HEK293 (cell line): ENCODE measurements around the gene PLEKHM2.
A peak's percentile ranks its signal among the peaks of the same experiment; 100 is the strongest.

Experiments used
- CTCF ChIA-PET: fragments of 350-600 bp; formaldehyde crosslinking; extraction: SDS; loops from one replicate; lab custom pipeline; 2021; ENCODE audit warnings: antibody characterized with exemption; lab: Yijun Ruan, JAX
- POLR2A ChIA-PET: fragments of 300-600 bp; formaldehyde crosslinking; extraction: SDS; loops from one replicate; lab custom pipeline; 2020; ENCODE audit warnings: antibody characterized with exemption, inconsistent platforms; lab: Yijun Ruan, JAX
- H3K27ac ChIP-seq: fragments of 200-500 bp; sonication (Bioruptor generic); 2 replicates; pipeline ENCODE4 v1.5.1; 2014; ENCODE audit warnings: low read depth, low read length, control low read depth, inconsistent platforms; ENCODE audit errors: extremely low read depth
- H3K36me3 ChIP-seq, 2 experiments: fragments of 200-500 bp in 1 of 2; sonication (Bioruptor generic) in 1 of 2; 1 replicate in 1 of 2; 2 replicates in 1 of 2; pipeline ENCODE4 v1.5.1; 2014 to 2017; ENCODE audit warnings: inconsistent platforms in 2 of 2, low read length in 2 of 2; ENCODE audit not compliant: control insufficient read depth in 2 of 2, insufficient read depth in 1 of 2
- H3K4me1 ChIP-seq: fragments of 200-500 bp; sonication (Bioruptor generic); 2 replicates; pipeline ENCODE4 v1.5.1; 2014; ENCODE audit warnings: mild to moderate bottlenecking, low read length, inconsistent platforms; ENCODE audit not compliant: control insufficient read depth, insufficient read depth
- H3K4me3 ChIP-seq: 2 replicates; pipeline ENCODE4 v1.5.1; 2011; ENCODE audit warnings: low read depth, mild to moderate bottlenecking, control low read depth, low read length, moderate library complexity
- H3K9me3 ChIP-seq: fragments of 200-500 bp; sonication (Bioruptor generic); 2 replicates; pipeline ENCODE4 v1.5.1; 2014; ENCODE audit warnings: low read depth, low read length, inconsistent platforms; ENCODE audit not compliant: control insufficient read depth, insufficient read depth
- EGR2 ChIP-seq: fragments of 450-650 bp; formaldehyde crosslinking; IDR thresholded peaks from 2 replicates; pipeline ENCODE4 v1.5.1; 2016; ENCODE audit warnings: low read depth, missing biosample characterization, missing genetic modification characterization
- MEIS1 ChIP-seq: sonication (generic); formaldehyde crosslinking; IDR thresholded peaks from 2 replicates; pipeline ENCODE4 v1.8.1; 2022; ENCODE audit warnings: missing genetic modification reagents, mild to moderate bottlenecking, borderline replicate concordance
- PRDM10 ChIP-seq: fragments of 450-650 bp; formaldehyde crosslinking; IDR thresholded peaks from 2 replicates; pipeline ENCODE4 v1.5.1; 2016; ENCODE audit warnings: missing biosample characterization, missing genetic modification characterization
- PRDM4 ChIP-seq: fragments of 450-650 bp; formaldehyde crosslinking; IDR thresholded peaks from 2 replicates; pipeline ENCODE4 v1.5.1; 2017; ENCODE audit warnings: missing biosample characterization, missing genetic modification characterization
- SCRT1 ChIP-seq: fragments of 450-650 bp; formaldehyde crosslinking; IDR thresholded peaks from 2 replicates; pipeline ENCODE4 v1.5.1; 2016; ENCODE audit warnings: missing biosample characterization, missing genetic modification characterization, borderline replicate concordance
- SP7 ChIP-seq: fragments of 450-650 bp; formaldehyde crosslinking; IDR thresholded peaks from 2 replicates; pipeline ENCODE4 v1.5.1; 2016; ENCODE audit warnings: missing biosample characterization, missing genetic modification characterization
- WT1 ChIP-seq: fragments of 450-650 bp; formaldehyde crosslinking; IDR thresholded peaks from 2 replicates; pipeline ENCODE4 v1.5.1; 2016; ENCODE audit warnings: missing biosample characterization, missing genetic modification characterization
- ZBTB44 ChIP-seq: fragments of 450-650 bp; IDR thresholded peaks from 2 replicates; pipeline ENCODE4 v1.5.1; 2018; ENCODE audit warnings: missing biosample characterization, mild to moderate bottlenecking, missing genetic modification characterization
- ZBTB6 ChIP-seq: fragments of 450-650 bp; formaldehyde crosslinking; IDR thresholded peaks from 2 replicates; pipeline ENCODE4 v1.5.1; 2017; ENCODE audit warnings: missing biosample characterization, missing genetic modification characterization
- ZFHX2 ChIP-seq: fragments of 450-650 bp; formaldehyde crosslinking; conservative IDR thresholded peaks from 2 replicates; pipeline ENCODE4 v1.5.1; 2016; ENCODE audit warnings: missing biosample characterization, missing genetic modification characterization
- ZFP3 ChIP-seq: fragments of 450-650 bp; formaldehyde crosslinking; IDR thresholded peaks from 2 replicates; pipeline ENCODE4 v1.5.1; 2016; ENCODE audit warnings: low read depth, missing biosample characterization, missing genetic modification characterization
- ZNF157 ChIP-seq: fragments of 450-650 bp; formaldehyde crosslinking; IDR thresholded peaks from 2 replicates; pipeline ENCODE4 v1.5.1; 2016; ENCODE audit warnings: missing biosample characterization, missing genetic modification characterization
- ZNF223 ChIP-seq: fragments of 450-650 bp; formaldehyde crosslinking; IDR thresholded peaks from 2 replicates; pipeline ENCODE4 v1.5.1; 2016; ENCODE audit warnings: missing biosample characterization, missing genetic modification characterization
- ZNF394 ChIP-seq: fragments of 450-650 bp; formaldehyde crosslinking; IDR thresholded peaks from 2 replicates; pipeline ENCODE4 v1.5.1; 2016; ENCODE audit warnings: missing biosample characterization, missing genetic modification characterization, mild to moderate bottlenecking, moderate library complexity, borderline replicate concordance
- ZNF510 ChIP-seq: fragments of 450-650 bp; formaldehyde crosslinking; IDR thresholded peaks from 2 replicates; pipeline ENCODE4 v1.5.1; 2018; ENCODE audit warnings: mild to moderate bottlenecking, missing genetic modification characterization, missing biosample characterization; ENCODE audit not compliant: insufficient replicate concordance
- ZNF600 ChIP-seq: fragments of 450-650 bp; formaldehyde crosslinking; IDR thresholded peaks from 2 replicates; pipeline ENCODE4 v1.5.1; 2016; ENCODE audit warnings: missing biosample characterization, missing genetic modification characterization
- ZSCAN18 ChIP-seq: fragments of 450-650 bp; formaldehyde crosslinking; IDR thresholded peaks from 2 replicates; pipeline ENCODE4 v1.5.1; 2016; ENCODE audit warnings: missing biosample characterization, missing genetic modification characterization
- ZSCAN30 ChIP-seq: fragments of 450-650 bp; IDR thresholded peaks from 2 replicates; pipeline ENCODE4 v1.5.1; 2018; ENCODE audit warnings: missing biosample characterization, mild to moderate bottlenecking, missing genetic modification characterization, moderate library complexity
- ZSCAN4 ChIP-seq: fragments of 450-650 bp; formaldehyde crosslinking; IDR thresholded peaks from 2 replicates; pipeline ENCODE4 v1.5.1; 2017; ENCODE audit warnings: missing biosample characterization, missing genetic modification characterization

The PLEKHM2 gene

GRCh38 chr1:15765495-15766194, 81.5 kb downstream of the PLEKHM2 start:
- POLR2A ChIA-PET: no interaction called here
- H3K4me3 ChIP-seq: no peak overlapping the region
- no peaks in the 10 kb centered on the region for H3K9me3 ChIP-seq
- peaks cover 3% of the 10 kb centered on the region; the same call in 1 of the 2 replicates for H3K4me1 ChIP-seq
- peaks cover 4 to 54% of the 10 kb centered on the region in 2 experiments; a peak in 2 of 3 replicates for H3K36me3 ChIP-seq
- CTCF ChIA-PET: interaction anchor here (0.6 kb wide), 1 partner anchor 79 kb away, joined by 7 read pairs; no protein-coding TSS in a partner anchor
- no peak overlapping the region for H3K27ac ChIP-seq
- TF ChIP-seq PRDM10: peak; percentile 63
- TF ChIP-seq ZNF394 (tag by site-specific recombination): no peak
- TF ChIP-seq WT1: no peak
- peak; percentile 82 for TF ChIP-seq ZNF600 (tag by site-specific recombination)
- no peak for TF ChIP-seq SP7 (tag by site-specific recombination)
- no peak for TF ChIP-seq ZSCAN4
- TF ChIP-seq ZSCAN18 (tag by site-specific recombination): no peak
- TF ChIP-seq PRDM4 (tag by site-specific recombination): no peak

GRCh38 chr1:15767941-15768340, 83.8 kb downstream of the PLEKHM2 start:
- H3K36me3 ChIP-seq: peaks cover 4 to 75% of the 10 kb centered on the region in 2 experiments; a peak in 2 of 3 replicates
- POLR2A ChIA-PET: interaction anchor here (0.6 kb wide), 1 partner anchor 175 kb away, joined by 4 read pairs; no protein-coding TSS in a partner anchor
- H3K27ac ChIP-seq: no peak overlapping the region

More at GRCh38 chr1:15767941-15768340, 83.8 kb downstream of the PLEKHM2 start:
- no peaks in the 10 kb centered on the region for H3K4me1 ChIP-seq
- TF ChIP-seq ZBTB6 (tag by site-specific recombination) (no peak), ZSCAN4 (no peak), ZFHX2 (tag by site-specific recombination) (no peak), ZNF223 (no peak), ZSCAN30 (tag by site-specific recombination) (no peak), ZFP3 (no peak), ZBTB44 (tag by site-specific recombination) (no peak), ZNF157 (tag by site-specific recombination) (no peak), EGR2 (tag by site-specific recombination) (no peak), SCRT1 (no peak), MEIS1 (CRISPR knock-in tag) (no peak), ZNF510 (no peak)
- no peak overlapping the region for H3K4me3 ChIP-seq
- CTCF ChIA-PET: no interaction called here
- no peaks in the 10 kb centered on the region for H3K9me3 ChIP-seq
